ENCODE data around the gene KAT6B.

GRCh38 chr10:75049316-75050148 lies 223.1 kb downstream of the KAT6B start:
- TF ChIP-seq POLR2AphosphoS5 (IDR thresholded peaks at IDR 0.05) = no peak
- TF ChIP-seq EP300 (IDR thresholded peaks at IDR 0.05) = no peak
- no peak for TF ChIP-seq CTCF (IDR thresholded peaks at IDR 0.05)
- TF ChIP-seq POLR2A (IDR thresholded peaks at IDR 0.05) = no peak

Measured in stomach (tissue), 4 donors.